Measurements from ENCODE around the gene PRORP.

DNA sequence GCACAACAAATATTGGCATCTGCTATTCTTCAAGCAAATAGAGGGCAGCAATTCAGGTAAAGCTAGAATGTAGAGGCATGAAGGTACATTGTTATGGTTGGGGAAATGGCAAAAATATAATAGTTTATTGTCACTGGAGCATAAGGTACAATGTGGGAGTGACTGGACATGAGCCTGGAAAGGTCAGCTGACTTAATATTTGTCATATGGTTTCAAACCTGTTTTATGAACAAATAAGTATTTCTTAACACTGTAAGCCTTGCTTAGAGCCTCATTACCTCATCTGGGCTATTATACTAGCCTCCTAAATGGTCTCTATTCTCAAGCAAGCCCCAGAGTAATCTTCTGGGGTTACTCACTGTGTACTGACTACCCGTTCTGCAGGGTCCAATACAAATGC lies 42.6 kb upstream of the PRORP start:
- no peak for TF ChIP-seq POLR2A (IDR thresholded peaks at IDR 0.05)
- TF ChIP-seq, protein P1, sequence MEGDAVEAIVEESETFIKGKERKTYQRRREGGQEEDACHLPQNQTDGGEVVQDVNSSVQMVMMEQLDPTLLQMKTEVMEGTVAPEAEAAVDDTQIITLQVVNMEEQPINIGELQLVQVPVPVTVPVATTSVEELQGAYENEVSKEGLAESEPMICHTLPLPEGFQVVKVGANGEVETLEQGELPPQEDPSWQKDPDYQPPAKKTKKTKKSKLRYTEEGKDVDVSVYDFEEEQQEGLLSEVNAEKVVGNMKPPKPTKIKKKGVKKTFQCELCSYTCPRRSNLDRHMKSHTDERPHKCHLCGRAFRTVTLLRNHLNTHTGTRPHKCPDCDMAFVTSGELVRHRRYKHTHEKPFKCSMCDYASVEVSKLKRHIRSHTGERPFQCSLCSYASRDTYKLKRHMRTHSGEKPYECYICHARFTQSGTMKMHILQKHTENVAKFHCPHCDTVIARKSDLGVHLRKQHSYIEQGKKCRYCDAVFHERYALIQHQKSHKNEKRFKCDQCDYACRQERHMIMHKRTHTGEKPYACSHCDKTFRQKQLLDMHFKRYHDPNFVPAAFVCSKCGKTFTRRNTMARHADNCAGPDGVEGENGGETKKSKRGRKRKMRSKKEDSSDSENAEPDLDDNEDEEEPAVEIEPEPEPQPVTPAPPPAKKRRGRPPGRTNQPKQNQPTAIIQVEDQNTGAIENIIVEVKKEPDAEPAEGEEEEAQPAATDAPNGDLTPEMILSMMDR (IDR thresholded peaks at IDR 0.05), result no peak
